ENCODE measurements around the gene KCNIP1.

The KCNIP1 gene

DNA sequence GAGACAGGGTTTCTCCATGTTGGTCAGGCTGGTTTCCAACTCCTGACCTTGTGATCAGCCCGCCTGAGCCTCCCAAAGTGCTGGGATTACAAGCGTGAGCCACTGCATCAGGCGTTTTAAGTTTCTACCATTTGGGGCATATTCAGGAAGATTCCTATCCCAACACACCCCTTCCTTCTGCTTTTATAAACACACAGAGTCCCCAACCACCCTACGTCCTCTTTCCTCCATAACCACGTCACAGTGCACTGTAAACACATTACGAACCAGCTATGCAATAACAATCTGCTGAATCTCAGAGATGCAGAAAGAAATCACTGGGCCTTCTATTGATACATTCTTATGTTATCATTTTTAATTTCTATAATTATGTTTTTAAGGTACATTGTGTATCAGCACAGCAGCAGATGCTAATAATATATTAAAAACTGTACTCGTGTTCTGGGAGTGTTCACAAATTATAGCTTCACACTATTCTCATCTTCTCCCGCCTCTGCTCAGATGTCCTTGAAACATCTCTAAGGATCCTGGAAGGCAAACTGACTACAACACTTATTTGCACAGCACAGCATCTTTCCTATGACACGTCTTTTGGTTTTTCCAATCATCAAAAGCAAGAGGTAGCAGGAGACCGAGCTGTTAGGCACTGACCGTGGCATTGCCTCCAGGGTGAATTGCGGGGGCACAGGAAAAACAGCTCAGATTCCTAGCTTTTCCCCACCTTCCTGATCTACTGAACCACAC lies 60.2 kb downstream of the KCNIP1 start:
- no peak for DNase-seq (ENCODE audit: low read depth, low spot score)

DNA sequence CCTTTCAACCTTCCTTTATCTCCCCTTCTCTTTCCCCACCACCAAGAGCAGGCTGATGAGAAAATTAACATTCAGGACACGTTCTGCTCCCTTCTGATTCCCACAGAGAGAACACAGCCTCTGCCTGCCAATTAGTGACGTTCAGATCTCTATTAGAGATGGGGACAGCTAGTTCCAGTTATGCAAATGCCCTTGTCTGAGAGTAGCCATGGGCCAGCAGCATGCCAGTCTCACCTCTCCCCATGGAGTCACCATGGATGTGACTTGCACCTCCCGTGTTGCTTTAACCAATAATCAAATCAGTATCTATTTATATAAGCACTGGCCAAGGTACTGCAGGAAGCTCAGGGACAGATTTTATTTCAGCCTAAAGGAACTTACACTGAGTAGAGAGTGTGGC lies 61.3 kb downstream of the KCNIP1 start:
- no peak for DNase-seq (ENCODE audit: low read depth, low spot score)

DNA sequence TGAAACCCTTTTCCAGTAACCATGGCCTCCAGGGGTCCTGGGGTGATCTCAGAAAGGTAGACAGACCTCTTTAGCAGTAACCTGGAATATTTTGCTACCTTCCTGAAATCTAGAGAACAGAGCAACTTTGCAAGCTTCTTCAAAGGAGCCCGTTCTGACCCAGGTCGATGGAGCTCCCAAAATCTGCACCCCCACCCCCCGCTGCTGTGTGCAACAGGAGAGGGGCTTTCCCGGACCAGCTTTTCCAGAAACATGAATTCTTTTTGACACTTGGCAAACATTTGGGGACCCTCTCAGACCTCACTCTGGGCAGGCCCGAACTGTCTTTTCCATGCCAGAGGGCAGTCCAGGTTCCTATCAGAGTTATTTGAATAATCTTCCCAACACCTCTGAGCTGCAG lies 65.3 kb downstream of the KCNIP1 start:
- DNase-seq (ENCODE audit: low read depth, low spot score): no peak

DNA sequence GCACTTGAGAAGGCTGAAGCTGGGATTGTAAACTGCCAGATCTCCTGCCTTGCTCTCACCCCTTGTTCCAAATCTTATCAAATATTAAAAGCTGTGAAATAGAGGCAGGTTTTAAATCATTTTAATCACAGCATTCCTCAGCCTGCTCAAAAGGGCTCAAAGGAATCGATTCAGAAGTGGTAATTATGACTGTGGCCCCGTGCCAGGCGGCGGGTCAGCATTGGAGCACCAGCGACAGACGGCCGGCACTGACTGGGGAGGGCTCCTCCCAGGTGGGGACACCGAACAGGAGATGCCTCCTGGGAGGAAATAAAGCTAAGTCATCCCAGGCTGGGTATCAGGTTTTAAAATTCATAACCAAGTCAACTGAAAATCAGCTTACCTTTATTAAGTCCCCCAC lies 66.7 kb downstream of the KCNIP1 start:
- no peak for DNase-seq (ENCODE audit: low read depth, low spot score)

DNA sequence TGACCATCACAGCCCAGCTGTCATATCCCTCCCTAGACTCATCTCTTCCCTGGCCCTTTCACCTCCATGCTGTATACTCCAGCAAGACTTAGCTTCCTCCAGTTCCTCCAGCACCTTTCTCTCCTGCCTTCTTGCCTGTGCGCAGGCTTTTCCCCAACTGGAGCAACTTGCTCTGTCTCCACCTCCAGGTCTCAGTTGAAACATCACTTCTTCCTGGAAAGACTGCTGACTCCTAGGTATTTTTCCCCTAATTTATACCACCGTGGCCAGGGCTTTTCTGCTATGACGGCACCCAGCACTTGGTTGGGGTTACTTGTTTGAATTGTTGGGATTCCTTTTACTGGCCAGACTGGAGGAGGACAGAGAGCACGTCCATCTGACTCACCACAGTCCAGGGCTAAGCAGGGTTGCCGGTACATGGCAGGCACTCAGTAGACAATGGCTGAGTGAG lies 67.5 kb downstream of the KCNIP1 start:
- no peak for DNase-seq (ENCODE audit: low read depth, low spot score)

DNA sequence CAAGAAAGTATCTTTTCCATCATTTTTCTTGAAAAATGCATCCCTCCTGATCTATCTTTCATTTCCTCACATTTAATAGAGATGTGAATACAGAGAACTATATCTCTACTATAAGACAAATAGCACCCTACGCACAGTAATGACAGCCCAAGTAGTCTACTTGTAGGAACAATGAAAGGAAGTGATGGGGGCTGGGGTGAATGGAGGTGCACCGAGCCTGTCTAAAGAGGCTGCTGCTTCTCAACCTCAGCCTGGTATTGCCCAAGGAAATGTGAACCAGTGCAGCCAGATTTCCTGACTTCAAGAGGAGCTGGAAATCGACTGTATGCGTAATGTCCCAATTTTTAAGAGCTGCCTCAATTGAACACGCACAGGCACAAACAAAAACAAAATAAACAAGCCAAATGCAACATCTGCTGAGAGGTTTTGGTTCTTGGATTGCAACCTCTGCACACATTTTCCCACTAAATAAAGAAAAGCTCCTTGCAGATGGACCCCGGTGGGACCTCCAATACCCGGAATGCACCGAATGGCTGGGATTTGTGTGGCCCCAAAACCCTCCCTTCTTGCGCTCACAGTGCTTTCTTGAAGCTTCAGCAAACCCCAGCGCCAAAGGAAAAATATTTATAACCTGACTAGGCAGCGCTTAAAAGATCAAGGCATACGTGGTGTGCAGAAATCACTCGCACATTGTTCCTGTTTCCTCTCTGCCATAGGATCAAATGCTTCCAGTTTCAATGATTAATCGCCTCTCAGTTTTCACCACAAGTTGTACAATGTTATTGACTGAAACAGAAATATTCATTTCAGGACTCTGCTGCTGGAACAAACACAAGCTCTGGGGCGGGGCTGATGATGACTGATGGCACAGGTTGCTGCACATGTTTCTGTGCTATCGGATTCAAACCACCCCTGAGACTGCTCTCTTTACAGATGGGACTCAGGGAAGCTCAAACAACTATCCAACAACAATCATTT lies 68.3 kb downstream of the KCNIP1 start:
- no peak for DNase-seq (ENCODE audit: low read depth, low spot score)

DNA sequence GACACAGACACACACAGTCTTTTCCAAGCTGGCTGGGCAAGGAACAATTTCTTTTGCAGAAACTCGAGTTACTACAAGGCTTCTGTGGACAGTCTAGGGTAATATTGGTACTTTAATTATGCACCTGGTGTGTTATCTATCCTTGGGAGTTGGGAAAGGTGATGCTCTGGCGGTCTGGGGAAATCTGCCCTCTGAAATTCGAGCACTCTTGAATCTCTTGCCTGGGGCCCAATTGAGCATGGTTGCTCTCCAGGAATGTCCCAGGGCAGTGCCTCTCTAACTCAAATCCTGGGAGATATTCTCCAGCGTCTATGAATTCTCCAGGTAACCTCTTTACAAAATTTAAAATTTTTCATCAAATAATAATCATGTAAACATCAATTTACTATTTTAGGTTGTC lies 69.3 kb downstream of the KCNIP1 start:
- no peak for DNase-seq (ENCODE audit: low read depth, low spot score)

DNA sequence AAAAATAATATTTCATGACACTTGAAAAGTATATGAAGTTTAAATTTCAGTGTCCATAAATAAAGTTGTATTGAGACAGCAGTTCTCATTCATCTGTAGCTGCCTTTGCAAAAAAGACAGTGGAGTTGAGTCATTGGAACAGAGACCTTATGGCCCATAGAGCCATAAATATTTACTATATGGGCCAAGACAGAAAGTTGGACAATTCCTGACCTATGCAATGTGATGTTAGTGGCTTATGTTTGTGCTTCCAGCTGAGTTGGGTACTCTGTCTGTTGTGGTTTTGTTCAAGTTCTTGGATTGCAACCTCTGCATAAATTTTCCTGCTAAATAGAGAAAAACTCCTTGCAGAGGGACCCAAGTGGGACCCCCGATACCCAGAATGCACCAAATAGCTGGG lies 69.8 kb downstream of the KCNIP1 start:
- DNase-seq (ENCODE audit: low read depth, low spot score): no peak

DNA sequence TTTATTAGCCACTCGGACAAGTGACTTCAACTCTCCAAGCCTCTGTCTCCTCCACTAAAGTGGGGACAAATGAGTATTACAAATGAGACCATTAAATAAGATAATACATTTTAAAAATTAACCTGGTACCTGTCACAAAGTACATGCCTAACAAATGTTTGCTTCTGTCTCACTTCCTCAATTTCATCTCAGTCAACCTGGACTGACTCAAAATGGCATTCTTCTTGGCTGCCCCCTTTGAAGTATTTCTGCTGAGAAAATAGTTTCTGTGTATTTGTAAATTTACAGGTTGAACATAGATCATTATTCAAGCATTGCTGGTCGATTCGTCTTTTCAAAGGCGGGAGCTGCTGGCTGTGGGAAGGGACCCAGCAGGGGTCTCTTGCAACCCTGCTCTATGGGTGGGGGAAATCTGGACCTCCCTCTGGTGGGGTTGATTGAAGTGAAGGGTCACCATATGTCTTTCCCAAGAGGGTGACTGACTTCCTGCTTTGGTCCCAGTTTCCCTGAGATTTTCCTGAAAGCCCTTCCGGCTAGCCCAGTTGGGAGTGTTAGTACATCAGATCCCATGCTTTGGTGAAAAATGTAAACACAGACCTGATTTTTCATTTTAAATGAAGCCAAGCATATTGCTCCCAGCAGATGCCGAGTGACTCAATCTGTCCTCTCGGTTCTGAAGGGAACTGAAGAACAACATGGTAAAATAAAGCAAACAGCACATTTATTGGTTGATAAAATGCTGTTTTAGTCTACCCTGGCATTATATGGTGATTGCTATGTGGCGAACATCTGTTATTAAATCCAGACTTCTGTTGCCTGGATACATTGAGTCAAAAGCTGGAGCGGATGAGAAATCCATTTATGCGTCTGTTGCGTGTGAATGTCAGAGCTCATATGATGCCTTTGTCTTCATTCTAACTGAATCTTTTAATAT lies 73.0 kb downstream of the KCNIP1 start:
- no peak for DNase-seq (ENCODE audit: low read depth, low spot score)

DNA sequence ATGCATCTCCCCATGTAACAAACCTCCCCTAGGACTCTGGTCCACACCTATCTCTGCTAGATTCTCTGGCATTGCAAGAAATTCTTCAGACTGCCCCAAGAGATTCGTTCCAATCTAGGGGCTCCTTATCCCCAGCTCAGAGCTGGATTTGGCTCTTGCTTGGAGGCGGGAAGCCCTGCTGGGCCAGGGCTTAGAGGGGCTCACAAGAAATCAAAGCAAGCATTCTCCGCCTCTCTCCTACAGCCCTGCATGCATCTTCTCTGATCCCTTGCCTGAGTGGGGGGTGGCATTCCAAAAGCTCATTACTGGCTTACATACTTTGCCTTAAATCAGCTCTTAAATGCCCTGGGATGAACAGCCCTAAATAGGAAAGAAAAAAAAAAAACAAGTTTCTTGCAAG lies 75.8 kb downstream of the KCNIP1 start:
- no peak for DNase-seq (ENCODE audit: low read depth, low spot score)

DNA sequence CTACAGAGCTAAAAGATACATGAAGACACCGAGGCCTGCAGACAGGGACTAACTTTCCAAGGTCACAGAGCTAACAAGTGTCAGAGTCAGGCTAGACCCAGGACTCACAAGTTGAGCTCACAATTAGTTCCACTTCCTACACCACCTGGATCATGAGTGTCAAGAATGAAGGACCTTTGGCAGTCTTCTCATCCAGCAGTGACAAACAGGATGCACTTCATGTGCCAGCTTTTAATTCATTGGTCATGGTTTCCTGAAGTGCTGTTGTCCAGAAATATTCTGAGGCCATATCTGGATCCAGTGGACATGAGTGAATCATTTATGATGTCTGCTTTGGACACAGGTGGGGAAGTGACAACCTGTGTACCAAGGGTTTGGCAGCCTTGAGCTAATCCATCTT lies 77.4 kb downstream of the KCNIP1 start:
- no peak for DNase-seq (ENCODE audit: low read depth, low spot score)

DNA sequence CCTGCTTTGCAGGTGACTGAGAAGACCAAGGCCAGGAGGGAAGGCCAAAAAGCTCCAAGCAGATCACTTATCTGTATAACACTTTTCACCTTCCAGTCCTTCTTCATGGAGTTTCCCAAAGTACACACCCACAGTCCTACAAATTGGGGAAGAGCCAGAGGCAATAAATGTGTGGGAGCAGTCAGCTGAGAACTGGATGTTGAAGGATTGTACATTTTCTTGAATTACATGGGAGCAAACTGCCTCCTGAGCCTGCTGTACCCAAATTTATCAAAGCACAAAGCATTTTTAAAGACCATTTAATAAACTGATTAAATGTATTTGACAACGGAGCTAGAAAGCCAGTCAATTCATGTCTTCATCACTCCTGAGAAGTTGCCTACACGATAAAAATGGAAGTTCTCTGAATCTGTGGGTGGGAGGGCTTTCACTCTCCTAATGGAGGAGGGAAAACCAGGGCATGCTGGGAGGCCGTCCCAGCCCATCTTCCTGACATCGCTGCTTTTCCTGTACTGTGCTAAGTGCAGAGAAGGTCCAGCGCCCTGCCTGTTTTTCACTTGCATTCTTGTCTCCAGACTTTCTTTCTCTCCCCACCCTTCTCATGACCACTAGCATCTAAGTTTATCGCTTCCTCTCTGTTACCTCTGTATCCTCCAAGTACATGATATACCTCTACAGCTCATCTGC lies 79.0 kb downstream of the KCNIP1 start:
- no peak for DNase-seq (ENCODE audit: low read depth, low spot score)

DNA sequence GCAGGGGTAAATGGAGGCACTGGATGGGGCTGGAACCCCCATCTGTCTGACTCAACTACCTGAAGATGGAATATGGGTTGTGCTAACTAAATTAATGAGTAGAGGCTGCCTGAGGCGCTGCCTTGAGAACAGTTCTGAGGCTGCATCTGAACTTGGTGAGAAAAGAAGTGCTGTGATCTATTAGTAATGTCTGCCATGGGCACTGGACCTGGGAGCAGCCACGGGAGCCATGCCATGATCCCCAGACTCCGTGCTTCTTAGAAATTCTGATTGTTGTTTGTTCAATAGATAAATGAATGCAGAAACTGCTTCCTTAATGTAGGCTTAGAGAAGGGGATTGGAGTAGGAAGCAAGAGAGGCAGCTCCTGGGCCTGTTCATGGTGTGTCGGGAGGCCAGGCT lies 80.2 kb downstream of the KCNIP1 start:
- no peak for DNase-seq (ENCODE audit: low read depth, low spot score)

DNA sequence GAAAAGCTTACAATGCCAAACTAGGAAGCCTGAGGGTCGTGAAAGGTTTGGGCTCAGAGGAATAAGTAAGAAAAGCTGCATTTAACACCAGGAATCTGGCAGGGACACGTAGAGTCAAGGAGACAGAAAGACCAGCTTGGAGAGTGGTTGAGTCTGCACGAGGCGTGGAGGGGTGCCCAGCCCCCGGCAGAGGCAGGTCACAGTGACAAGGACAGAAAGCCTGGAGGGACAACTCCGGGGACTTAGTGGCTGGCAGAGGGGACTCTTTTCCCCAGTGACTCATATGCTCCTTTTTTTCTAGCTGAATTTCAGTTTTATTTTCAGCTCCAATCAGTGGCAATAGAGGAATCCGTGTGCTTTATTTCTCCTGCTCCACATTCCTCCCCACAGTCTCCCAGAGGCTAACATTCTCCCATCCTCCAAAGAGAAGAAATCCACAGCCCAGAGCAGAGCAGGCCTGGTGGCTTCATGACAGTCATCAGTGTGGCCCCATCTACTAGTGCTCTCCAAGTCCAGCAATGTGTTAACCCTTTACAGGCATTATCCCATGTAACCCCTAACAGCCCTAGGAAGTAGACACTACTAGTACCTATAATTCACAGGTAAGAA lies 80.7 kb downstream of the KCNIP1 start:
- no peak for DNase-seq (ENCODE audit: low read depth, low spot score)

DNA sequence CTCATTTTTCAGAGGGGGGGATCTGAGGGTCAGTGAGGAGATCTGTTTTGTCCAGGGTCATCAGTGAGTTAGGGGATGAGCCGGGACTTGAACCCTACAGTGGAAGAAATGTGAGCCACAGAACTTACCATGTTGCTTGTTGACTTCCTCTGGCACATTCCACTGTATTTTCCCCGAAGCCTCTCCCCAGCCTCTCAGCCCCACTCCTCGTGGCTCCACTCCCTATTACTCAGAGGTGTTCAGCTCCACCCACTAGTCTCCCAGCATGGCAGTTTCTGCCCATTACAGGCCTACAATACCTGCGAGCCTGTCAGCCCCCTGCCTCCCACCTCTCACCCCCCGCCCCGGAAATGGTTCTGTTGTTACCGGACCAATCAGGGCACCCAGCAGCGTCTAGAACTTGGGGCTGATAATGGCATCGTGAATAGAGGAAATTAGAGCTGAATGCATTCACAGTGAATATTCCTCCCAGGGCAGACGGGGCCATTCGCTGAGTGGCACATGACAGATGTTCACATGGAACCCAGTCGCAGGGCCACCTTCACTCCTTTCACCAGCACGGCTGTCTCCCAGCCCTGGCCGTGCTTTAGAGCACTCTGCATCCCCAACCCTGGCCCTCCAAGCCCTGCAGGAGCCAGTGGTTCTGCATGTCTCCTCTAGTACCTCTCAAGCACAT lies 81.6 kb downstream of the KCNIP1 start:
- no peak for DNase-seq (ENCODE audit: low read depth, low spot score)

DNA sequence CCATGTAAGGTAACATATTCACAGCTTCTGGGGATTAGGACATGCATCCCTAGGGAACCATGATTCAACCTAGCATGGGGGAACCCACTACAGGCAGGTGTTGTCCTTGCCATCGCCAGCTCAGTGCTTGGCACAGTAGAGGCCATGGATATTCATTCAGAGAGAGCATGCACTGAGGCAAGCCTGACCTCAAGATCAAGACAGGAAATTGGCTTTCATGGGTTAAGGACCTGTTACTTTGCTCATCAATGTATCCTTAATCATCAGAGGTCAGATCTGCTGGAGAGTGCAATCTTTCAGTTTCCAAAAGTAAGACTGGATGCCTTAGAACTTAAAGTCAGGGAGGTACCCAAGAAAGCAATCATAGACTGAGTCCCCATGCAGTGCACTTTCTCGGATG lies 84.0 kb downstream of the KCNIP1 start:
- DNase-seq (ENCODE audit: low read depth, low spot score): no peak

DNA sequence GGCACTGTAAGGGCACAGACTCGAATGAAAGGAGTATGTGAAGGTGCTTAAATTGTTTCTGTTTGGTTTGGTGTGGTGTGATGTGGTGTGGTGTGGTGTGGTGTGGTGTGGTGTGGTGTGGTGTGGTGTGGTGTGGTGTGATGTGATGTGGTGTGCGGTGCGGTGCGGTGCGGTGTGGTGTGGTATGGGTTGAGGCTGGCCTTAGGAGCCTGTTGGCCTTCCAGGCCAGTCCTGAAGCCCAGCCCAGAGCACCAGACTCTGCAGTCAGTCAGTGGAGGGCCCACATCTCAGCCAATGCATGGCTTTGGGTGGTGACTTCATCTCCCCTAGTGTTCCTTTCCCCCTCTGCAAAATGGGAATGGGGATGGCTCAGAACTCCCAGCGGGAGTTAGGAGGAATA lies 85.8 kb downstream of the KCNIP1 start:
- no peak for DNase-seq (ENCODE audit: low read depth, low spot score)

DNA sequence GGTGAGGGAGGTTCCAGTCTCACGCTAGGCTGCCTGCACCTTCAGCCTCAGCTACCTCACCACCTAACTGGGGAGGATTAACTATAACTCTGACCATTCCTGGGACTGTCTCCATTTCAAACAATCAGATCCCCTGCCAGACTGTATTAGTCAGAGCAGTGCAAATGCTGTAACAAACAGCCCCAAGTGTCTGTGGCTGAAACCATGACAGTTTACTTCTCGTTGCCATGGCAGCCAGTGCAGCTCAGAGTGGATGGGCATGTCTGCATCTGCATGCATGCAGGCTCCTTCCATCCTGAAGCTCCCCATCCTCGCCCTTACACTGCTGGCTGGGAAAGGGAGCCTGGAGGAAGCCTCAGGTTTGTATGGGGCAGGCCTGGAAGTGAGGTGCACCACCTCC lies 86.7 kb downstream of the KCNIP1 start:
- DNase-seq (ENCODE audit: low read depth, low spot score): no peak

DNA sequence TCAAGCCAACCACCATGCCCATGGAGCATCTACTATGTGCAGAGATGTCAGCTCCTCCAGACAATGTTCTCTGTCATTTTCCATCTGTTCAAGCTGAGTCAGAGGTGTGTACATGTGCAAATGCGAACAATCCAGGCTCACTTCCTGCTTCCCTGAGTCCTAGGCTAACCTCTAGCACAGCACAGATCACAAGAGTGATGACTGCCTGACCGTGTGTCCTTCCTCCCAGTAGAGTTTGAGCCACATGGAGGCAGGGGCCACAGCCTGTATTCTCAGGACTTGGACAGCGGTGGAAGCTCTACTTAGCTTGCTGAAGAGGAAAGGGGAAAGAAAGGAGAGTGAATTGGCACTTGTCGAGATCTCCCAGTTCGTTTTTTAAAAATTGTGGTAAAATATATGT lies 87.2 kb downstream of the KCNIP1 start:
- DNase-seq (ENCODE audit: low read depth, low spot score): no peak

DNA sequence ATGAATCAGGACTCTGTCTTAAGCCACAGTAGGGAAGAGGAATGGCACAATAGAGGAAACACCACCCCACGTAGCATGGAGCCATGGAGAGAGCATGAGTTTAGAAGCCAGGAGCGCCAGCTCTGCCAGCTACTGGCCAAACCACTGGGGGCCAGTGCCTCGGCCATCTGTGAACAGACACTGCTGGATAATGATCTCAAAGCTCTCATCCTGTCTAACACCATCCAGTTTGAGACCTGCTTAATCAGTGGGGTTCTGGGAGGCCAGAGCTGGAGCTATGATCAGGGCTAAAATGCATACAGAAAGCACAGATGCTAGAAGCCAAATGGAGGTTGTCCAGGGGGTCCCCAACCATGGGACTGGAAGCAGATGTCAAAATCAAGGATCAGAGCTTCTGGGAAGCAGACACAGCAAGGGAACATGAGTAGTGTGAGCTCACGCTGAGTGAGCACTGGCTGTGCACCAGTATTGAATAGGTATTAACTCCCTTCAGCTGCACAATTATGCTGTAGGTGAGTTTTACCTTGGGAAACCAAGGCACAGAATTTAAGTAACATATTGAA lies 92.7 kb downstream of the KCNIP1 start:
- no peak for DNase-seq (ENCODE audit: low read depth, low spot score)

Data from iPS DF 19.7 (cell line).